ENCODE results near the gene NFIA. TPM values are rescaled to one million over a fixed set of nuclear protein-coding genes. Genes with fewer than 3 reads are reported as not detected.

Gene NFIA
- total RNA-seq, 1 experiment from 2014 or later, result 12.7 TPM

DNA sequence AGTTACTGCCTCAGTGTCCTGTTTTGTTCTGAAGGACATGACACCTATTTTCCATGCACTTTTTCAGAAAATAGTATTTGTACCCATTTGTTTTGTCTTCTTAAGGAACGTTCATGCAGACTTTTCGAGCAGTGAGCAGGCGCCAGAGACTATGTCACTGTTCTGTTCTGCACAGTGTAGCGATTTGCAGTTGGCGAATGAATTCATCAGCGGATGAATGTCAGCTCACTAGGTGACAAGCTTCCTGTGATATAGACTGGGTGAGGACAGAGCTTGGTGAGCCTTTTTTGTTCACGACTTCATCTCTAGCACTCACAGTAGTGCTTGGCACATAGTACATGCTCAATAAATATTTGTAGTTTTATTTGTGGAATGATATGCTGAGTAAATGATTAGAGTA is 177.8 kb downstream of the NFIA start:
- TF ChIP-seq EZH2 (IDR thresholded peaks at IDR 0.05; ENCODE audit: low read length, unreplicated experiment) (no peak), EZH2phosphoT487 (IDR thresholded peaks at IDR 0.05; ENCODE audit: borderline replicate concordance, low read length) (no peak)
- TF ChIP-seq, protein P1, sequence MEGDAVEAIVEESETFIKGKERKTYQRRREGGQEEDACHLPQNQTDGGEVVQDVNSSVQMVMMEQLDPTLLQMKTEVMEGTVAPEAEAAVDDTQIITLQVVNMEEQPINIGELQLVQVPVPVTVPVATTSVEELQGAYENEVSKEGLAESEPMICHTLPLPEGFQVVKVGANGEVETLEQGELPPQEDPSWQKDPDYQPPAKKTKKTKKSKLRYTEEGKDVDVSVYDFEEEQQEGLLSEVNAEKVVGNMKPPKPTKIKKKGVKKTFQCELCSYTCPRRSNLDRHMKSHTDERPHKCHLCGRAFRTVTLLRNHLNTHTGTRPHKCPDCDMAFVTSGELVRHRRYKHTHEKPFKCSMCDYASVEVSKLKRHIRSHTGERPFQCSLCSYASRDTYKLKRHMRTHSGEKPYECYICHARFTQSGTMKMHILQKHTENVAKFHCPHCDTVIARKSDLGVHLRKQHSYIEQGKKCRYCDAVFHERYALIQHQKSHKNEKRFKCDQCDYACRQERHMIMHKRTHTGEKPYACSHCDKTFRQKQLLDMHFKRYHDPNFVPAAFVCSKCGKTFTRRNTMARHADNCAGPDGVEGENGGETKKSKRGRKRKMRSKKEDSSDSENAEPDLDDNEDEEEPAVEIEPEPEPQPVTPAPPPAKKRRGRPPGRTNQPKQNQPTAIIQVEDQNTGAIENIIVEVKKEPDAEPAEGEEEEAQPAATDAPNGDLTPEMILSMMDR (conservative IDR thresholded peaks at IDR 0.05; ENCODE audit: low read depth, low read length), result no peak

DNA sequence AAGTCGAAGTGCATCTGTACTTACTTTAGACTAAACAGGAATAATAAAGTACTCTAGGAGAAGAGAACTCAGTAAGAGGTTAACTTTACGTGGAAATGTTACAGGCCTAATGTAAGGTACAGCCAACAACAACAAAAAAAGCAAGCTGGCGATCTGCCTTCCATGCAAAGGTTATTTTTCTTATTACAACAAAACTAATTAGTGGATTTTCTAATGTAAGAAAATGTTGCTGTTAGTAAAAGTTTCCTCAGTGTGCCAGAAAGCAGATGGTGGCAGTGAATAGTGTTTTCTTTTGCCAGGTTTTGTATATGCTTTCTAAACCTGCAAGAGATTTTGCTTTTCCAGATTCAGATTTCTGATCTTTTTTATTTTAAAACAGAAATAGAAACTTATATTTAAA is 179.2 kb downstream of the NFIA start:
- Histone ChIP-seq H3F3A (ENCODE audit: low read length, unreplicated experiment) (no peaks in the 10 kb centered on the region), H3K4me1 (ENCODE audit: insufficient read depth, low read length) (0 out of 2 replicates have a peak, but pooled peaks cover 1% of the 10 kb centered on the region), H3K27me3 (ENCODE audit: low read length) (no peaks in the 10 kb centered on the region), H3K4me2 (ENCODE audit: low read length) (no peak overlapping the region), H3K79me2 (ENCODE audit: low read length) (no peaks in the 10 kb centered on the region), H3K9me2 (replicated peaks; ENCODE audit: low read length) (no peaks in the 10 kb centered on the region), H2AFZ (ENCODE audit: low read length) (no peak overlapping the region), H3K4me3 (ENCODE audit: low read length) (no peak overlapping the region), H3K27ac (ENCODE audit: low read length) (no peak overlapping the region), H3K9me3 (ENCODE audit: low read length) (no peaks in the 10 kb centered on the region), H3K36me3 (ENCODE audit: low read depth, low read length) (no peaks in the 10 kb centered on the region), H4K20me1 (ENCODE audit: low read length) (no peaks in the 10 kb centered on the region), H3K9ac (ENCODE audit: low read length) (no peak overlapping the region)
- ChIA-PET CTCF (no interaction called here), POLR2A (ENCODE audit: unreplicated experiment) (no interaction called here)
- ATAC-seq (no peak), DNase-seq (no peak)
- TF ChIP-seq, protein P1 (conservative IDR thresholded peaks at IDR 0.05; ENCODE audit: low read depth, low read length), result no peak
- TF ChIP-seq EZH2 (IDR thresholded peaks at IDR 0.05; ENCODE audit: low read length, unreplicated experiment) (no peak), EZH2phosphoT487 (IDR thresholded peaks at IDR 0.05; ENCODE audit: borderline replicate concordance, low read length) (no peak)
- no TSS peak for BruUV-seq (replicated peaks)
- intact Hi-C loops (cut with micrococcal nuclease), result no loop called here

More for the DNA sequence above, 177.8 kb downstream of the NFIA start:
- no TSS peak for BruUV-seq (replicated peaks)
- ATAC-seq (no peak), DNase-seq (no peak)
- intact Hi-C loops (cut with micrococcal nuclease), result no loop called here
- Histone ChIP-seq H2AFZ (ENCODE audit: low read length) (no peak overlapping the region), H3K27me3 (ENCODE audit: low read length) (no peaks in the 10 kb centered on the region), H3K9me2 (replicated peaks; ENCODE audit: low read length) (no peaks in the 10 kb centered on the region), H3K79me2 (ENCODE audit: low read length) (no peaks in the 10 kb centered on the region), H3K4me1 (ENCODE audit: insufficient read depth, low read length) (peaks cover 3% of the 10 kb centered on the region), H3K4me2 (ENCODE audit: low read length) (no peak overlapping the region), H4K20me1 (ENCODE audit: low read length) (no peaks in the 10 kb centered on the region), H3K4me3 (ENCODE audit: low read length) (no peak overlapping the region), H3K27ac (ENCODE audit: low read length) (no peak overlapping the region), H3K36me3 (ENCODE audit: low read depth, low read length) (no peaks in the 10 kb centered on the region), H3F3A (ENCODE audit: low read length, unreplicated experiment) (no peaks in the 10 kb centered on the region), H3K9ac (ENCODE audit: low read length) (no peak overlapping the region), H3K9me3 (ENCODE audit: low read length) (no peaks in the 10 kb centered on the region)
- CTCF ChIA-PET, result interaction anchor here (0.6 kb wide), 1 partner anchor 676 kb away, joined by 3 read pairs; no protein-coding TSS in a partner anchor
- POLR2A ChIA-PET (ENCODE audit: unreplicated experiment), result no interaction called here

DNA sequence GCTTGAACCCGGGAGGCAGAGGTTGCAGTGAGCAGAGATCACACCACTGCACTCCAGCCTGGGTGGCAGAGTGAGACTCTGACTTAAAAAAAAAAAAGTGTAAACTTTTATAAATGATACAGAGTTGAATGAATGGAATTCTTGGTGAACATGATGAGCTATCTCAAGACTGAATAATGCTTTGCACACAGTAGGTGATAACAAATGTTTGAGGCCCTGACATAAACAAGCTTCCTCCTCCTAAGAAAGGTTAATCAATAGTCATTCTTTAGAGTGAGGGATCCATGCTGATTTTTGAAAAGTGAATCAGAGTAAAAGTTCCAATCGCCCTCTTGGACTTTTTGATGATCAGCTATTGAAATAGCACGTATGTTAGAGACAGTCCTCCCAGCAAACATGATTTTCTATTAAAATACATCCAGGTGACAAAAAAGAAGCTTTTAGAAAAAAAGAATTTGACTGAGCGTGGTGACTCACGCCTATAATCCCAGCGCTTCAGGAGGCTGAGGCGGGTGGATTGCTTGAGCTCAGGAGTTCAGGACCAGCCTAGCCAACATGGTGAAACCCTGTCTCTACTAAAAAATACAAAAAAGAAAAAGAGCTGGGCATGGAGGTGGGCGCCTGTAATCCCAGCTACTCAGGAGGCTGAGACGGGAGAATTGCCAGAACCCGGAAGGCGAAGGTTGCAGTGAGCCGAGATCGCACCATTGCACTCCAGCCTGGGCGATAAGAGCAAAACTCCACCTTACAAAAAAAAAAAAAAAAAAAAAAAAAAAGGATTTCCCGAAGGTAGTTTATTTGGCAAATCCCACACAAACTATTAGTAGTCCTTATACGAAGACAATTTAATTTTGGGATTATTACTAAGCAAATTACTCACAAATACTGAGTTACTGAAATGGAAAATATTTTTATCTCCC is 181.8 kb downstream of the NFIA start:
- H3K4me3 ChIP-seq (ENCODE audit: low read length), result no peak overlapping the region
- no peaks in the 10 kb centered on the region for H3F3A ChIP-seq (ENCODE audit: low read length, unreplicated experiment)
- H3K9me2 ChIP-seq (replicated peaks; ENCODE audit: low read length), result no peaks in the 10 kb centered on the region
- H4K20me1 ChIP-seq (ENCODE audit: low read length), result no peaks in the 10 kb centered on the region
- no peaks in the 10 kb centered on the region for H3K27me3 ChIP-seq (ENCODE audit: low read length)
- no peak overlapping the region for H3K9ac ChIP-seq (ENCODE audit: low read length)
- intact Hi-C loops (cut with micrococcal nuclease), result no loop called here
- DNase-seq (no peak), ATAC-seq (no peak)
- H3K4me2 ChIP-seq (ENCODE audit: low read length), result no peak overlapping the region
- H3K27ac ChIP-seq (ENCODE audit: low read length), result no peak overlapping the region
- POLR2A ChIA-PET (ENCODE audit: unreplicated experiment), result no interaction called here
- CTCF ChIA-PET, result interaction anchor here (0.6 kb wide), 1 partner anchor 220 kb away, joined by 3 read pairs; no protein-coding TSS in a partner anchor
- H3K36me3 ChIP-seq (ENCODE audit: low read depth, low read length), result no peaks in the 10 kb centered on the region
- no TSS peak for BruUV-seq (replicated peaks)
- H3K79me2 ChIP-seq (ENCODE audit: low read length), result no peaks in the 10 kb centered on the region
- no peak for TF ChIP-seq EZH2 (IDR thresholded peaks at IDR 0.05; ENCODE audit: low read length, unreplicated experiment)
- no peak for TF ChIP-seq EZH2phosphoT487 (IDR thresholded peaks at IDR 0.05; ENCODE audit: borderline replicate concordance, low read length)
- TF ChIP-seq, protein P1 (conservative IDR thresholded peaks at IDR 0.05; ENCODE audit: low read depth, low read length), result no peak
- no peak overlapping the region for H2AFZ ChIP-seq (ENCODE audit: low read length)
- H3K4me1 ChIP-seq (ENCODE audit: insufficient read depth, low read length), result 0 out of 2 replicates have a peak, but pooled peaks cover 3% of the 10 kb centered on the region
- no peaks in the 10 kb centered on the region for H3K9me3 ChIP-seq (ENCODE audit: low read length)

Measured in PC-3 (cell line).